SU-DHL-6 (cell line): Measurements from ENCODE around the gene C10orf53.

ENCODE experiments used
- H2AFZ ChIP-seq: fragments of 200-600 bp; sonication (generic); 2 replicates; pipeline ENCODE4 v1.6.1; 2014; ENCODE audit warnings: low read depth, mild to moderate bottlenecking, moderate library complexity, mixed read lengths, antibody characterized with exemption, low read length; ENCODE audit not compliant: severe bottlenecking
- H3F3A ChIP-seq: fragments of 200-600 bp; shearing (Covaris generic); 2 replicates; pipeline ENCODE4 v1.6.0; 2016; ENCODE audit warnings: antibody characterized with exemption, mild to moderate bottlenecking; ENCODE audit not compliant: insufficient read depth
- H3K27ac ChIP-seq: fragments of 200-600 bp; sonication (generic); 2 replicates; pipeline ENCODE4 v1.5.1; 2016; ENCODE audit warnings: low read depth, mild to moderate bottlenecking, low read length, moderate library complexity, mixed read lengths
- H3K27me3 ChIP-seq: fragments of 200-600 bp; sonication (generic), shearing (Covaris generic); 2 replicates; pipeline ENCODE4 v1.6.0; 2014; ENCODE audit warnings: mild to moderate bottlenecking, low read length
- H3K36me3 ChIP-seq: fragments of 200-600 bp; sonication (generic); 2 replicates; pipeline ENCODE4 v1.6.1; 2014; ENCODE audit warnings: mild to moderate bottlenecking, low read length, mixed read lengths
- H3K4me2 ChIP-seq: fragments of 300-600, 200-600 bp; shearing (Covaris generic), sonication (generic); 2 replicates; pipeline ENCODE4 v1.6.0; 2014; ENCODE audit warnings: low read length, low read depth, mild to moderate bottlenecking; ENCODE audit not compliant: poor library complexity, severe bottlenecking
- H3K4me3 ChIP-seq: fragments of 200-600 bp; sonication (generic); 2 replicates; pipeline ENCODE4 v1.5.1; 2014; ENCODE audit warnings: antibody characterized with exemption, low read length, mild to moderate bottlenecking, mixed read lengths; ENCODE audit not compliant: insufficient read depth, poor library complexity, severe bottlenecking
- H3K79me2 ChIP-seq: fragments of 200-600 bp; sonication (generic); 2 replicates; pipeline ENCODE4 v1.6.1; 2014; ENCODE audit warnings: mild to moderate bottlenecking, low read length, moderate library complexity; ENCODE audit not compliant: insufficient read depth
- H3K9ac ChIP-seq: fragments of 200-600 bp; sonication (generic); 2 replicates; pipeline ENCODE4 v1.7.0; 2014; ENCODE audit warnings: mild to moderate bottlenecking, low read length
- H3K9me2 ChIP-seq: fragments of 200-600 bp; sonication (generic); replicated peaks from 2 replicates; pipeline ENCODE4 v1.6.1; 2014; ENCODE audit warnings: low read length; ENCODE audit not compliant: insufficient read depth
- H3K9me3 ChIP-seq: fragments of 200-600 bp; sonication (generic); 2 replicates; pipeline ENCODE4 v1.6.1; 2014; ENCODE audit warnings: low read length, mixed read lengths; ENCODE audit not compliant: insufficient read depth
- H4K20me1 ChIP-seq: fragments of 200-600 bp; sonication (generic); 2 replicates; pipeline ENCODE4 v1.6.1; 2014; ENCODE audit warnings: low read depth, mild to moderate bottlenecking, antibody characterized with exemption, low read length, moderate library complexity, mixed read lengths
- EZH2phosphoT487 ChIP-seq: fragments of 200-600 bp; sonication (generic), shearing (Covaris generic); conservative IDR thresholded peaks from 2 replicates; pipeline ENCODE4 v1.6.1; 2018; ENCODE audit warnings: mild to moderate bottlenecking, antibody characterized with exemption, low read length, moderate library complexity, mixed read lengths
- TF ChIP-seq, protein P1 (sequence below): fragments of 200-600 bp; sonication (generic); IDR thresholded peaks from one replicate; pipeline ENCODE4 v1.5.1; 2017; ENCODE audit warnings: antibody characterized with exemption, mild to moderate bottlenecking, low read length, moderate library complexity; ENCODE audit not compliant: insufficient read depth, poor library complexity, severe bottlenecking

The C10orf53 gene

DNA sequence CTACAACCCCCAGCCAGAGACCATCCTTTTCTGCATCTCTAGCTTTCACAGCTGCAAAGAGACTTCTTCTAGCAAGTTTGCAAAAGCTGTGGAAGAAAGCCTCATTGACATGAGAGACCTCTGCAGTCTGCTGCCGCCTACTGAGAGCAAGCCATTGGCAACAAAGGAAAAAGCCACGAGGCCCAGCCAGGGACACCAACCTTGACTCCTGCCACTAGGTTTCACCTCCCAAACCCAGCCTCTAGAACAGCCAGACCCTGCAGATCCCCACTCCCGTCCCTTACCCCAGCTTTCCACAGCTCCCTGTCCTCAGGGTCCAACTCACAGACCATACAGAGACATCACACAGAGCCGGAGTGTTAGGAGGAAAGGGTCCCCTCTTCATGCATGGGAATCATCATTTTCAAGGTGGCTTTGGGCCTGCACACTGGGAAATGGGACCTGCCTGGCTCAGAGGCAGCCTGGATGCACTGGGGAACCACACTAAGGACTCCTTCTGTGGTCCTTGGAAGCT lies 14.6 kb upstream of the C10orf53 start:
- Histone ChIP-seq H3K9me3 (no peaks in the 10 kb centered on the region), H3K36me3 (no peaks in the 10 kb centered on the region), H3K79me2 (no peaks in the 10 kb centered on the region), H3K27ac (no peak overlapping the region), H2AFZ (no peak overlapping the region), H3K4me3 (no peak overlapping the region), H3K9me2 (no peaks in the 10 kb centered on the region), H3K27me3 (no peaks in the 10 kb centered on the region), H3K4me2 (no peak overlapping the region), H3K9ac (no peak overlapping the region), H3F3A (no peaks in the 10 kb centered on the region), H4K20me1 (no peaks in the 10 kb centered on the region)
- TF ChIP-seq, protein P1, sequence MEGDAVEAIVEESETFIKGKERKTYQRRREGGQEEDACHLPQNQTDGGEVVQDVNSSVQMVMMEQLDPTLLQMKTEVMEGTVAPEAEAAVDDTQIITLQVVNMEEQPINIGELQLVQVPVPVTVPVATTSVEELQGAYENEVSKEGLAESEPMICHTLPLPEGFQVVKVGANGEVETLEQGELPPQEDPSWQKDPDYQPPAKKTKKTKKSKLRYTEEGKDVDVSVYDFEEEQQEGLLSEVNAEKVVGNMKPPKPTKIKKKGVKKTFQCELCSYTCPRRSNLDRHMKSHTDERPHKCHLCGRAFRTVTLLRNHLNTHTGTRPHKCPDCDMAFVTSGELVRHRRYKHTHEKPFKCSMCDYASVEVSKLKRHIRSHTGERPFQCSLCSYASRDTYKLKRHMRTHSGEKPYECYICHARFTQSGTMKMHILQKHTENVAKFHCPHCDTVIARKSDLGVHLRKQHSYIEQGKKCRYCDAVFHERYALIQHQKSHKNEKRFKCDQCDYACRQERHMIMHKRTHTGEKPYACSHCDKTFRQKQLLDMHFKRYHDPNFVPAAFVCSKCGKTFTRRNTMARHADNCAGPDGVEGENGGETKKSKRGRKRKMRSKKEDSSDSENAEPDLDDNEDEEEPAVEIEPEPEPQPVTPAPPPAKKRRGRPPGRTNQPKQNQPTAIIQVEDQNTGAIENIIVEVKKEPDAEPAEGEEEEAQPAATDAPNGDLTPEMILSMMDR, result no peak
- no peak for TF ChIP-seq EZH2phosphoT487

- H3K9me2 ChIP-seq, result no peaks in the 10 kb centered on the region
- TF ChIP-seq EZH2phosphoT487, result no peak
- TF ChIP-seq, protein P1, result no peak
These were observed 13.3 kb upstream of the C10orf53 start for GRCh38 chr10:49666054-49666615.

GRCh38 chr10:49666685-49667084 lies 12.8 kb upstream of the C10orf53 start:
- H3K9me3 ChIP-seq, result no peaks in the 10 kb centered on the region
- no peak overlapping the region for H3K4me3 ChIP-seq
- no peaks in the 10 kb centered on the region for H3K9me2 ChIP-seq
- no peak overlapping the region for H2AFZ ChIP-seq
- no peak overlapping the region for H3K9ac ChIP-seq
- H3F3A ChIP-seq, result no peaks in the 10 kb centered on the region
- H3K79me2 ChIP-seq, result no peaks in the 10 kb centered on the region
- no peaks in the 10 kb centered on the region for H3K36me3 ChIP-seq
- H3K27ac ChIP-seq, result no peak overlapping the region
- no peak overlapping the region for H3K4me2 ChIP-seq
- H4K20me1 ChIP-seq, result no peaks in the 10 kb centered on the region
- no peaks in the 10 kb centered on the region for H3K27me3 ChIP-seq
- no peak for TF ChIP-seq EZH2phosphoT487
- TF ChIP-seq, protein P1, result no peak

More at GRCh38 chr10:49666054-49666615, 13.3 kb upstream of the C10orf53 start:
- Histone ChIP-seq H3K79me2 (no peaks in the 10 kb centered on the region), H4K20me1 (no peaks in the 10 kb centered on the region), H3K27me3 (no peaks in the 10 kb centered on the region), H2AFZ (no peak overlapping the region), H3K9me3 (no peaks in the 10 kb centered on the region), H3K27ac (no peak overlapping the region), H3K9ac (no peak overlapping the region), H3F3A (no peaks in the 10 kb centered on the region), H3K4me3 (no peak overlapping the region), H3K4me2 (no peak overlapping the region), H3K36me3 (no peaks in the 10 kb centered on the region)
